ENCODE measurements around the gene TMC3. TPM values are rescaled to one million over a fixed set of nuclear protein-coding genes. Genes with fewer than 3 reads are reported as not detected.

Gene TMC3
- total and polyA plus RNA-seq, 4 donors = 0.02 to 0.13 TPM; not detected in 2

DNA sequence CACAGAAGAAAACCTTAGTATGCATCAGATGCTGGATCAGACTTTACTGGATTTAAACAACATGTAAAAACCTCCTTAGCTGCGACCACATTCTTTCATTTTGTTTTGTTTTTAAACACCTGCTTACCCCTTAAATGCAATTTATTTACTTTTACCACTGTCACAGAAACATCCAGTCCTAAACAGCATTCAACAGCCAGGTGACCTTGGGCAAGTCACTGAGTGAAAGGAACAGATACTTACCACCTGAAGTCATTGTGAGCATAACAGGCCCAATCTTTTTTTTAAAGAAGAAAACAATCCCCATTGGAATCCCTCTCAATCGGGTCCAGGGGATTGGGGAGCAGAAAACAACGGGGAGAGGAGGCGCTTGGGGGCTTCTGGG is 50.5 kb downstream of the TMC3 start:
- 8% methylated on average over 4 of the region's 4 CpGs for WGBS
- Histone ChIP-seq H3K27me3 (ENCODE audit: control insufficient read depth in 4 of 4, insufficient read depth in 4 of 4, low read length in 3 of 4) (no peaks in the 10 kb centered on the region), H3K4me3 (ENCODE audit: low read depth in 1 of 3, low read length in 3 of 3) (peak overlapping the region; percentile 87 to 100 (median 88)), H3K27ac (ENCODE audit: low read depth in 1 of 2, low read length in 2 of 2) (peak overlapping the region; percentile 74), H3K36me3 (ENCODE audit: control insufficient read depth in 4 of 4, insufficient read depth in 3 of 4, low read depth in 1 of 4, low read length in 3 of 4) (peaks cover 0 to 23% (median 16%) of the 10 kb centered on the region in 4 donors), H3K4me1 (ENCODE audit: control insufficient read depth in 4 of 4, insufficient read depth in 4 of 4, low read length in 3 of 4) (peaks cover 0 to 40% (median 24%) of the 10 kb centered on the region in 4 donors), H3K9ac (ENCODE audit: low read depth in 1 of 2, low read length in 2 of 2) (peak overlapping the region; percentile 52 to 94), H3K9me3 (ENCODE audit: control insufficient read depth in 4 of 4, low read length in 3 of 4) (no peaks in the 10 kb centered on the region)
- TF ChIP-seq RAD21 (IDR thresholded peaks at IDR 0.05) = no peak
- TF ChIP-seq HNF4G (IDR thresholded peaks at IDR 0.05) = no peak
- TF ChIP-seq TAF1 (conservative IDR thresholded peaks at IDR 0.05) = no peak
- no peak for TF ChIP-seq GABPA (IDR thresholded peaks at IDR 0.05 in 1 of 2, conservative IDR thresholded peaks at IDR 0.05 in 1 of 2)
- TF ChIP-seq FOXA2 (IDR thresholded peaks at IDR 0.05) = no peak
- TF ChIP-seq RXRA (IDR thresholded peaks at IDR 0.05) = no peak
- TF ChIP-seq JUND (IDR thresholded peaks at IDR 0.05) = no peak
- no peak for TF ChIP-seq FOXA1 (IDR thresholded peaks at IDR 0.05)
- TF ChIP-seq NR2F2 (IDR thresholded peaks at IDR 0.05) = no peak
- no peak for TF ChIP-seq CTCF (IDR thresholded peaks at IDR 0.05; ENCODE audit: low read depth, low read length, missing input control)
- no peak for TF ChIP-seq REST (IDR thresholded peaks at IDR 0.05)
- no peak for TF ChIP-seq SP1 (IDR thresholded peaks at IDR 0.05)
- TF ChIP-seq ZBTB33 (IDR thresholded peaks at IDR 0.05) = no peak
- no peak for TF ChIP-seq YY1 (IDR thresholded peaks at IDR 0.05)
- TF ChIP-seq, protein P1, sequence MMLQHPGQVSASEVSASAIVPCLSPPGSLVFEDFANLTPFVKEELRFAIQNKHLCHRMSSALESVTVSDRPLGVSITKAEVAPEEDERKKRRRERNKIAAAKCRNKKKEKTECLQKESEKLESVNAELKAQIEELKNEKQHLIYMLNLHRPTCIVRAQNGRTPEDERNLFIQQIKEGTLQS (IDR thresholded peaks at IDR 0.05) = no peak
- no peak for TF ChIP-seq MAX (IDR thresholded peaks at IDR 0.05)
- no peak for TF ChIP-seq EGR1 (IDR thresholded peaks at IDR 0.05; ENCODE audit: low read depth in 2 of 2)
- no peak for TF ChIP-seq HNF4A (conservative IDR thresholded peaks at IDR 0.05)
- no peak for DNase-seq (ENCODE audit: low spot score)
